ENCODE measurements around the gene INSYN2B. TPM values are rescaled to one million over a fixed set of nuclear protein-coding genes. Genes with fewer than 3 reads are reported as not detected.

INSYN2B gene
- total and polyA plus RNA-seq, 2 of the 4 experiments (the other 2 are of a cell fraction), result 9.1 to 33.5 TPM

GRCh38 chr5:169913479-169913878 is 66.8 kb downstream of the INSYN2B start:
- Histone ChIP-seq H3K4ac (ENCODE audit: low read depth, low read length) (no peak overlapping the region), H3K56ac (ENCODE audit: extremely low read depth, insufficient read depth, low read length) (no peak overlapping the region), H3K9me3 (ENCODE audit: control insufficient read depth, insufficient read depth, low read length) (no peaks in the 10 kb centered on the region), H3K27ac (ENCODE audit: insufficient read depth, low read length) (no peak overlapping the region), H2BK120ac (ENCODE audit: low read depth, low read length) (no peak overlapping the region), H2BK15ac (ENCODE audit: low read depth, low read length) (no peak overlapping the region), H3K36me3 (ENCODE audit: control insufficient read depth, insufficient read depth, low read length) (no peaks in the 10 kb centered on the region), H3K14ac (replicated peaks; ENCODE audit: low read depth, low read length) (no peak overlapping the region), H3K9me1 (ENCODE audit: insufficient read depth, low read length) (peaks cover 3% of the 10 kb centered on the region; the same call in 1 of the 2 replicates), H3K18ac (ENCODE audit: low read depth, low read length) (no peak overlapping the region), H2AFZ (replicated peaks; ENCODE audit: low read length, poor library complexity) (no peak overlapping the region), H3K27me3 (ENCODE audit: control insufficient read depth, insufficient read depth, low read length) (no peaks in the 10 kb centered on the region), H2AK9ac (replicated peaks; ENCODE audit: low read depth, low read length, poor library complexity) (no peak overlapping the region), H3K4me2 (ENCODE audit: low read depth, low read length) (no peak overlapping the region), H3K4me3 (ENCODE audit: insufficient read depth, low read depth, low read length) (no peak overlapping the region), H3K23ac (ENCODE audit: low read depth, low read length) (no peak overlapping the region), H3K9ac (ENCODE audit: low read depth, low read length) (no peak overlapping the region), H2BK20ac (ENCODE audit: low read depth, low read length) (no peak overlapping the region), H4K5ac (ENCODE audit: low read depth, low read length) (no peak overlapping the region), H3K4me1 (ENCODE audit: control insufficient read depth, insufficient read depth, low read length) (0 out of 2 replicates have a peak, but pooled peaks cover 1% of the 10 kb centered on the region), H4K20me1 (ENCODE audit: insufficient read depth, low read length) (0 out of 2 replicates have a peak, but pooled peaks cover 4% of the 10 kb centered on the region), H2AK5ac (ENCODE audit: low read depth, low read length) (no peak overlapping the region), H3K79me1 (ENCODE audit: low read depth in 1 of 2, low read length in 2 of 2) (peaks cover 19 to 30% of the 10 kb centered on the region in 2 experiments), H2BK5ac (ENCODE audit: low read depth, low read length, poor library complexity, severe bottlenecking) (no peak overlapping the region), H4K91ac (ENCODE audit: insufficient read depth, low read depth, low read length) (no peak overlapping the region), H4K8ac (ENCODE audit: low read depth in 2 of 2, low read length in 2 of 2) (no peak overlapping the region)
- TF ChIP-seq MXI1 (IDR thresholded peaks at IDR 0.05; ENCODE audit: borderline replicate concordance, low read depth, low read length) (no peak), RAD21 (IDR thresholded peaks at IDR 0.05; ENCODE audit: low read length) (no peak), MAFK (IDR thresholded peaks at IDR 0.05; ENCODE audit: low read depth, low read length) (no peak)
- POLR2A ChIA-PET (ENCODE audit: unreplicated experiment), result no interaction called here
- no peak for DNase-seq
- no peak for ATAC-seq (ENCODE audit: low read depth)
- no CpG with 5 or more reads among the region's 2 CpGs for WGBS, 2 experiments (ENCODE audit: extremely low coverage in 2 of 2, insufficient read length in 1 of 2)
- BruUV-seq (replicated peaks), result no TSS peak
- in situ Hi-C loops (cut with MboI; ENCODE audit: low sequenced_read_pairs), result no loop called here
- dilution Hi-C loops (cut with HindIII; ENCODE audit: low sequenced_read_pairs, unreplicated experiment), result no loop called here
- intact Hi-C loops (cut with micrococcal nuclease), result no loop called here
- CTCF ChIA-PET, result interaction anchor here (0.8 kb wide), 1 partner anchor 67 kb away, joined by 5 read pairs; the partner anchor contains the start of gene INSYN2B
